A549 (cell line): ENCODE results near the gene ENTPD8.

Source experiments
- CHD2 ChIP-seq: fragments of 150-350 bp; IDR thresholded peaks from 2 replicates; pipeline ENCODE4 v1.6.1; 2014; ENCODE audit warnings: low read length; ENCODE audit not compliant: partially characterized antibody
- CTCF ChIP-seq: fragments of >200 bp; sonication (Bioruptor Twin); formaldehyde crosslinking; IDR thresholded peaks from 3 replicates; pipeline ENCODE4 v1.5.1; 2016
- EHMT2 ChIP-seq: fragments of 200-600 bp; sonication (generic); IDR thresholded peaks from 2 replicates; pipeline ENCODE4 v1.6.1; 2016; ENCODE audit warnings: antibody characterized with exemption, low read depth, mild to moderate bottlenecking, moderate library complexity
- FOXS1 ChIP-seq: fragments of 250-450 bp; sonication (Bioruptor Pico); IDR thresholded peaks from 2 replicates; pipeline ENCODE4 v1.5.0; 2020; ENCODE audit warnings: mild to moderate bottlenecking, moderate library complexity
- KDM5A ChIP-seq: fragments of 200-600 bp; sonication (generic); IDR thresholded peaks from 2 replicates; pipeline ENCODE4 v1.6.1; 2016; ENCODE audit warnings: antibody characterized with exemption, mild to moderate bottlenecking
- MAFK ChIP-seq: fragments of 450-650 bp; IDR thresholded peaks from 2 replicates; pipeline ENCODE4 v1.6.1; 2014; ENCODE audit not compliant: partially characterized antibody
- NR3C1 ChIP-seq: fragments of >200 bp; sonication (Bioruptor Twin); formaldehyde crosslinking; IDR thresholded peaks from 3 replicates; pipeline ENCODE4 v1.6.1; 2017
- POLR2A ChIP-seq: IDR thresholded peaks from 2 replicates; pipeline ENCODE4 v1.6.1; 2012; ENCODE audit warnings: mild to moderate bottlenecking, low read length
- TF ChIP-seq, protein P1 (sequence below): fragments of 150-350 bp; IDR thresholded peaks from 2 replicates; pipeline ENCODE4 v1.6.1; 2014; ENCODE audit warnings: low read depth, mild to moderate bottlenecking, low read length
- TF ChIP-seq, protein P2 (sequence below): IDR thresholded peaks from 2 replicates; pipeline ENCODE4 v1.6.1; 2012

- TF ChIP-seq, protein P1, sequence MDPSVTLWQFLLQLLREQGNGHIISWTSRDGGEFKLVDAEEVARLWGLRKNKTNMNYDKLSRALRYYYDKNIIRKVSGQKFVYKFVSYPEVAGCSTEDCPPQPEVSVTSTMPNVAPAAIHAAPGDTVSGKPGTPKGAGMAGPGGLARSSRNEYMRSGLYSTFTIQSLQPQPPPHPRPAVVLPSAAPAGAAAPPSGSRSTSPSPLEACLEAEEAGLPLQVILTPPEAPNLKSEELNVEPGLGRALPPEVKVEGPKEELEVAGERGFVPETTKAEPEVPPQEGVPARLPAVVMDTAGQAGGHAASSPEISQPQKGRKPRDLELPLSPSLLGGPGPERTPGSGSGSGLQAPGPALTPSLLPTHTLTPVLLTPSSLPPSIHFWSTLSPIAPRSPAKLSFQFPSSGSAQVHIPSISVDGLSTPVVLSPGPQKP, result no peak
- TF ChIP-seq KDM5A, result no peak
- no peak for TF ChIP-seq CTCF
- TF ChIP-seq MAFK, result no peak
- TF ChIP-seq EHMT2, result no peak
- TF ChIP-seq, protein P2, sequence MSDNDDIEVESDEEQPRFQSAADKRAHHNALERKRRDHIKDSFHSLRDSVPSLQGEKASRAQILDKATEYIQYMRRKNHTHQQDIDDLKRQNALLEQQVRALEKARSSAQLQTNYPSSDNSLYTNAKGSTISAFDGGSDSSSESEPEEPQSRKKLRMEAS, result no peak
- TF ChIP-seq POLR2A, result no peak
- TF ChIP-seq FOXS1 (CRISPR knock-in tag), result no peak
- no peak for TF ChIP-seq NR3C1
- TF ChIP-seq CHD2, result no peak
These were observed 45.0 kb upstream of the ENTPD8 start for GRCh38 chr9:137486141-137486490.
